ENCODE data around the gene SLC2A11. TPM values are rescaled to one million over a fixed set of nuclear protein-coding genes. Genes with fewer than 3 reads are reported as not detected.
A peak's percentile ranks its signal among the peaks of the same experiment; 100 is the strongest.

The SLC2A11 gene
- total and polyA plus RNA-seq, 9 of the 15 experiments (the other 6 are each of a cell fraction or from before 2014, with no cell fraction given) = 0.44 to 2.7 (median 2.1) TPM

GRCh38 chr22:23901600-23901999 is 43.9 kb downstream of the SLC2A11 start:
- 9% methylated on average over 4 of the region's 4 CpGs for WGBS (ENCODE audit: insufficient coverage, low coverage, missing lambda C conversion rate)
- ChIA-PET POLR2A (interaction anchor here (1.0 to 3.6 kb wide), 3 partner anchors 9 to 65 kb away, joined by 3 to 13 read pairs (median 4); no protein-coding TSS in a partner anchor), CTCF (ENCODE audit: low intra/inter-chr PET ratio) (no interaction called here)
- no peak for FAIRE-seq
- Histone ChIP-seq H3K9me3 (replicated peaks; ENCODE audit: control insufficient read depth, insufficient read depth, low read depth, low read length) (no peaks in the 10 kb centered on the region), H4K20me1 (replicated peaks; ENCODE audit: control insufficient read depth, insufficient read depth, low read length) (no peaks in the 10 kb centered on the region), H3K9ac (ENCODE audit: insufficient read depth in 1 of 2, low read depth in 2 of 2, low read length in 2 of 2) (no peak overlapping the region), H2AFZ (ENCODE audit: low read depth, low read length) (no peak overlapping the region), H3K9me1 (ENCODE audit: control insufficient read depth, insufficient read depth, low read length) (peaks cover 3% of the 10 kb centered on the region), H3K4me2 (ENCODE audit: insufficient read depth, low read length) (no peak overlapping the region; the same call in 1 of the 2 replicates), H3K79me2 (ENCODE audit: control insufficient read depth, insufficient read depth, low read length) (peaks cover 12% of the 10 kb centered on the region), H3K36me3 (ENCODE audit: control insufficient read depth, insufficient read depth, low read length) (peaks cover 14% of the 10 kb centered on the region; the same call in 2 of the 3 replicates), H3K27ac (ENCODE audit: extremely low read depth, low read depth, low read length) (peak overlapping the region; percentile 40; the same call in 2 of the 3 replicates), H3K4me1 (replicated peaks in 1 of 2; ENCODE audit: control insufficient read depth in 2 of 2, insufficient read depth in 2 of 2, low read length in 2 of 2) (peaks cover 7 to 10% of the 10 kb centered on the region in 2 experiments), H3K4me3 (no peak overlapping the region), H3K27me3 (ENCODE audit: control insufficient read depth in 2 of 2, insufficient read depth in 2 of 2, low read length in 2 of 2) (no peaks in the 10 kb centered on the region)
- DNase-seq (ENCODE audit: extremely low read depth in 1 of 4, low spot score in 3 of 4) = peak in 1 of 4 experiments; percentile 32
- no TSS peak for BruUV-seq (replicated peaks)
- intact Hi-C loops (cut with micrococcal nuclease) (no loop called here), in situ Hi-C loops (cut with MboI) (no loop called here)
- ATAC-seq = peak; percentile 36; the same call in 1 of the 3 replicates
- TF ChIP-seq ZNF165 (CRISPR knock-in tag; IDR thresholded peaks at IDR 0.05; ENCODE audit: borderline replicate concordance) (no peak), CEBPB (tag; IDR thresholded peaks at IDR 0.05) (peak; percentile 38; the same call in 1 of the 2 replicates), ETS2 (tag; IDR thresholded peaks at IDR 0.05; ENCODE audit: borderline replicate concordance, poor library complexity, severe bottlenecking) (no peak), RNF219 (CRISPR knock-in tag; IDR thresholded peaks at IDR 0.05) (no peak), MEF2D (tag; conservative IDR thresholded peaks at IDR 0.05; ENCODE audit: low read depth) (no peak), DPF2 (IDR thresholded peaks at IDR 0.05) (no peak), HDAC6 (IDR thresholded peaks at IDR 0.05; ENCODE audit: low read depth, low read length) (no peak), ZNF175 (CRISPR knock-in tag; IDR thresholded peaks at IDR 0.05; ENCODE audit: low read depth) (no peak), HMG20B (CRISPR knock-in tag; IDR thresholded peaks at IDR 0.05) (no peak), ZNF23 (CRISPR knock-in tag; IDR thresholded peaks at IDR 0.05) (no peak), NUFIP1 (IDR thresholded peaks at IDR 0.05; ENCODE audit: partially characterized antibody) (no peak), WHSC1 (IDR thresholded peaks at IDR 0.05; ENCODE audit: low read length) (no peak), TCF3 (CRISPR knock-in tag; IDR thresholded peaks at IDR 0.05) (peak; percentile 68), ZBTB12 (CRISPR knock-in tag; IDR thresholded peaks at IDR 0.05) (no peak), ZNF140 (CRISPR knock-in tag; IDR thresholded peaks at IDR 0.05) (no peak), HNRNPUL1 (IDR thresholded peaks at IDR 0.05; ENCODE audit: low read length) (no peak), ATF7 (IDR thresholded peaks at IDR 0.05) (peak; percentile 90)
- TF ChIP-seq, protein P1, sequence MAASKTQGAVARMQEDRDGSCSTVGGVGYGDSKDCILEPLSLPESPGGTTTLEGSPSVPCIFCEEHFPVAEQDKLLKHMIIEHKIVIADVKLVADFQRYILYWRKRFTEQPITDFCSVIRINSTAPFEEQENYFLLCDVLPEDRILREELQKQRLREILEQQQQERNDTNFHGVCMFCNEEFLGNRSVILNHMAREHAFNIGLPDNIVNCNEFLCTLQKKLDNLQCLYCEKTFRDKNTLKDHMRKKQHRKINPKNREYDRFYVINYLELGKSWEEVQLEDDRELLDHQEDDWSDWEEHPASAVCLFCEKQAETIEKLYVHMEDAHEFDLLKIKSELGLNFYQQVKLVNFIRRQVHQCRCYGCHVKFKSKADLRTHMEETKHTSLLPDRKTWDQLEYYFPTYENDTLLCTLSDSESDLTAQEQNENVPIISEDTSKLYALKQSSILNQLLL (CRISPR knock-in tag; IDR thresholded peaks at IDR 0.05; ENCODE audit: borderline replicate concordance) = no peak
